Activated CD4-positive, alpha-beta T cell treated with anti-CD3 and anti-CD28 coated beads, Interleukin-2, amount 50 U/mL, for 4 hours (primary cell): ENCODE measurements around the gene MAGI1.
"Not testable (repeated sequence)": the region's sequence is repeated elsewhere in the genome, so short reads cannot be mapped to it uniquely, and the experiment has no call there.

Experiments used
- DNase-seq, 2 experiments: peaks; one replicate each; pipeline ENCODE4 v3.0.0-alpha.2; 2020

MAGI1 gene

GRCh38 chr3:65545429-65545828, 493.3 kb downstream of the MAGI1 start:
- DNase-seq: no peak

GRCh38 chr3:65543391-65543790, 495.3 kb downstream of the MAGI1 start:
- not testable (repeated sequence) for DNase-seq

GRCh38 chr3:65540666-65541065, 498.1 kb downstream of the MAGI1 start:
- DNase-seq: no peak

GRCh38 chr3:65539616-65540015, 499.1 kb downstream of the MAGI1 start:
- DNase-seq: no peak

- no peak for DNase-seq
Observed at GRCh38 chr3:65538101-65538500, 500.6 kb downstream of the MAGI1 start.

GRCh38 chr3:65537109-65537508, 501.6 kb downstream of the MAGI1 start:
- no peak for DNase-seq

- no peak for DNase-seq
Observed at GRCh38 chr3:65535260-65535659, 503.5 kb downstream of the MAGI1 start.

GRCh38 chr3:65534805-65535204, 503.9 kb downstream of the MAGI1 start:
- DNase-seq: no peak

- DNase-seq: no peak
Observed at GRCh38 chr3:65532749-65533148, 506.0 kb downstream of the MAGI1 start.

GRCh38 chr3:65532215-65532614, 506.5 kb downstream of the MAGI1 start:
- DNase-seq: no peak

- DNase-seq: no peak
Observed at GRCh38 chr3:65531499-65531898, 507.2 kb downstream of the MAGI1 start.

- DNase-seq: no peak
Observed at GRCh38 chr3:65526656-65527055, 512.1 kb downstream of the MAGI1 start.

- DNase-seq: no peak
Observed at GRCh38 chr3:65524584-65524983, 514.1 kb downstream of the MAGI1 start.

- DNase-seq: no peak
Observed at GRCh38 chr3:65523878-65524277, 514.8 kb downstream of the MAGI1 start.

- no peak for DNase-seq
Observed at GRCh38 chr3:65521032-65521431, 517.7 kb downstream of the MAGI1 start.

- no peak for DNase-seq
Observed at GRCh38 chr3:65516998-65517397, 521.7 kb downstream of the MAGI1 start.

GRCh38 chr3:65514317-65514716, 524.4 kb downstream of the MAGI1 start:
- not testable (repeated sequence) for DNase-seq

- DNase-seq: not testable (repeated sequence)
Observed at GRCh38 chr3:65509423-65509794, 529.3 kb downstream of the MAGI1 start.

- no peak for DNase-seq
Observed at GRCh38 chr3:65508750-65509422, 529.8 kb downstream of the MAGI1 start.

GRCh38 chr3:65507437-65507836, 531.3 kb downstream of the MAGI1 start:
- DNase-seq: no peak

GRCh38 chr3:65503776-65504175, 534.9 kb downstream of the MAGI1 start:
- no peak for DNase-seq

- no peak for DNase-seq
Observed at GRCh38 chr3:65502526-65502925, 536.2 kb downstream of the MAGI1 start.

GRCh38 chr3:65500398-65501306, 538.1 kb downstream of the MAGI1 start:
- DNase-seq: no peak

- no peak for DNase-seq
Observed at GRCh38 chr3:65497846-65498245, 540.9 kb downstream of the MAGI1 start.
